COLO829 (cell line): ENCODE results near the gene MLLT3.

Experiments used
- DNase-seq: peaks from one replicate; pipeline ENCODE4 v3.0.0; 2012; ENCODE audit warnings: low spot score

The MLLT3 gene

DNA sequence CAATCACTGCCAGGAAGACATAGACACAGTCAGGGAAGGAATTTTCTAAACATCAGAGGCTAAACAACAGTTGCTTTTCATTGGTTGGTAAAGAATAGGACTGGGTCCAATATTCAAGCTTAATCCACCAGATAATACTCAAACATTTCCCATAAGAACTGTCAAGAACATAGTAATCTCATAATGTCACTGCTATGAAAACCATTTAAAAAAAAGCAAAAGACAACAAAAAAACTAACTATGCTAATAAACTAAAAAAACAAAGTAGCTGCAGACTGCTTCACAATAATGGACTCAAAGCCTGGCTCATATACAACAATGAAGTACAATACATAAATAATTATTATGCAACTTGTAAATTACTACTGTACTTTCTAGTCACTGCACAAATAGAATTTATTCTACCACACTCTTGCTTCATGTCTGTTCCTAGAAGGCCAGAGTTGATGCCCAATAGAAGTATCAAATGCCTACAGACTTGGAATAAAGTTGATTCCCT is 148.7 kb downstream of the MLLT3 start:
- no peak for DNase-seq

DNA sequence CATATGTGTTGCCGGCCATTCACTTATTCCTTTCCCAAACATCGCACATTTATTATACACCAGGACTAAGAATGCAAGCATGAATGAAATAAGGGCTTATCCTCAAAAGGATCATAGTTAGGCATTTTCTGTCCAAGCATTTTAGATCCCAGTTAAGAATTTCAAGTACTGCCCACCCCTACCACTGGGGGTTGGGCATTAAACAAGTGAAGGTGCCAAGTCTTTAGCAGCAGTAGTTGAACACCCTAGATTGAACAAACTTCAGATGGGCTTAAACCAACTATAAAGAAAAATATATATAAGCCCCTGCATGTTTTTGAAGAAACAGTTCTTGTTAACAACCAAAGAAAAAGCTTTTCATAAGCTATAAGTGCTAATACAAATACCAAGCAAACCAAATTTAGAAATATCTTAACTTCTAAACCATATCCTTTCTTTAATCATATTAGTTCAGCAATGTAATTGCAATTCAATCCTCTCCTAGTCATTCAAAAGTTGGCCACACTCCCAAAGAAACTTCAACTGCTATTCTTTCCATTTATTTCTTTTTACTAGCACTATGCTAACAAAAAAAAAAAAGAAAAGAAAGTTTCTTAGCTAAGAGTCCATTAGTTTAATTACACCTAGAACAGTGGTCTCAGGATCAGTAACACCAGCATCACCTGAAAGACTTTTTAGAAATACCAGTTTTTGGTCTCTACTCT is 149.8 kb downstream of the MLLT3 start:
- no peak for DNase-seq

DNA sequence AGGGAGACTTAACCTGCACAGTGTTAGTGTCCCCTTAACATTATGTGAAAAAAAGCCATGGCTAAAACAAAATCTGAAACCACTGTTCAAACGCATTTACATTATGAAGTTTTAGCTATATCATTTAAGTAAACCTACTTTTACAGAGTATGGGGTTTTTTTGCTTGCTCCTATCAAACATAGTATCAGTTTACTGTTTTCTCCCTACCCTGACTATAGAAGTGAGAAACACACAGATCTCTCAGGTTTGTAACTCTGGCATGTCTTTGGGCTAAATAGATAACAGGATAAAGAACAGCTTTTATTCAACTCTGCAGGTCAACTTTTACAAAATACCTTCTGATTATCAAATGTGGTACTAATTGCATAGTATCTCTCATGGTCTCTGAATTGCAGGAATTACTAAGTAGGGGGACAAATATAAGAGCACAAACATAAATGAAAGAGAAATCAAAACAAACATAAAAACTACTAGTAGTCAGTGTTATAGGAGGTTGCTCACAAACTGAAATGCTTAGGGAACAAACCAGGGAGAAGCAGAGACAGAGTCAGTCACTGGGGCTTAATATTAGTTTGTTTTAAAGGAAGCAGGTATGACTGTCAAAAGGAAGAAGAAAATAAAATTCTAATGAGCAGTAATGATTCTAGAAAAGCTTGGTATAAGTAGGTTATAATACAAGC is 155.8 kb downstream of the MLLT3 start:
- DNase-seq: no peak

GRCh38 chr9:20464242-20464641 is 158.1 kb downstream of the MLLT3 start:
- no peak for DNase-seq

DNA sequence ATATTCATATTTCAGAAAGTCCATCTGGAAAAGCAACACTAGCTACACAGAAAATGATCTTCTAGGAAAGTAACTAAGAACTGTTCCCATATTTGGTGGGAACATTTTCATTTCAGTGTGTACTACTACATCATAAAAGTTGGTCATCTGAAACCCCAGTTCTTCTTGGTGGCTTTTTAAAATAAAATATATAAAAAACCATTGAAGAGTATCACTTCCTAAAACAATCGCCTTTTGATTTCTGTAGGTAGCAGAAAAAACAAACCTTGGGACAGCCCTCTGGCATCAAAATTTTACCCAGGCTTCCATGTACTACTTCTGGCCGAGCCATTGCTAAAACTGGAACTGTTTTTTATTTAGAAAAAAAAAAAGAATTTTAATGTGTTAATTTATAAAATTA is 158.5 kb downstream of the MLLT3 start:
- no peak for DNase-seq

DNA sequence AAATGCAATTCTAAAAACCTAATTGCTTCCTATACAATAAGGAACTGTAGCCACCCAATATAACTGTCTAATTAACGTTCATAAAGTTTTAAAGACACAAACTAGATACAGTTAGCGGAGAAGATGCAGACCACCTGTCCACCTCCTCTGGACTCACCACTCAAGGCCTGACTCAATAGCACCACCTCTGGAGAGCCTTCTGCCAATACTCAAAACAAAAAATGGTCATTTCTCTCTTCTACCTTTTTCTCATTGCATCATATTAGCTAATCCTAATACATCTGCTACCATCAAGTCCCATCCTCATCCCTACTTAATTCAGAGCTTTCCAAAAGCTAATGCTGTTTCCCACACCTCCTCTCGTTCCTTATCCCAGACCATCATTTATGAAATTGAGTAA is 159.9 kb downstream of the MLLT3 start:
- no peak for DNase-seq

- DNase-seq: no peak
Measured at GRCh38 chr9:20447291-20447690, 175.0 kb downstream of the MLLT3 start.

DNA sequence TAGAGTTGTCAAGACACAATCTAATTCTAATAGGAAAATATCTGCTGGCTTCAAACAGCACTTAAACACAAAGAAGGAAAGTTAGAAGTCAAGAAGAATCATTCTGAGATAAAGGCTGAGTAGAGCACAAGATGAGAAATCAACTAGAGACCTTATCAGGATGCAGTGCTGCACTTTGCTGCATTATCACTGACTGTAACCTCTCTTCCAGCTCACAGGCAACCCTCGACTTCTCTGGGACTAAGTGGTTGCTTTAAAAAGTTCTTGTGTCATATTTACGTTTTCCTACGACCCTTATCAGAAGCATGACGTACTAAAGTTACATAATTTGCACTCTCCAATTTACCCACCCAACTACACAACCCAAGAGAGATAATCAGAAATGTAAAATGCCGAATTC is 176.1 kb downstream of the MLLT3 start:
- DNase-seq: no peak

GRCh38 chr9:20442461-20443319 is 179.6 kb downstream of the MLLT3 start:
- no peak for DNase-seq

DNA sequence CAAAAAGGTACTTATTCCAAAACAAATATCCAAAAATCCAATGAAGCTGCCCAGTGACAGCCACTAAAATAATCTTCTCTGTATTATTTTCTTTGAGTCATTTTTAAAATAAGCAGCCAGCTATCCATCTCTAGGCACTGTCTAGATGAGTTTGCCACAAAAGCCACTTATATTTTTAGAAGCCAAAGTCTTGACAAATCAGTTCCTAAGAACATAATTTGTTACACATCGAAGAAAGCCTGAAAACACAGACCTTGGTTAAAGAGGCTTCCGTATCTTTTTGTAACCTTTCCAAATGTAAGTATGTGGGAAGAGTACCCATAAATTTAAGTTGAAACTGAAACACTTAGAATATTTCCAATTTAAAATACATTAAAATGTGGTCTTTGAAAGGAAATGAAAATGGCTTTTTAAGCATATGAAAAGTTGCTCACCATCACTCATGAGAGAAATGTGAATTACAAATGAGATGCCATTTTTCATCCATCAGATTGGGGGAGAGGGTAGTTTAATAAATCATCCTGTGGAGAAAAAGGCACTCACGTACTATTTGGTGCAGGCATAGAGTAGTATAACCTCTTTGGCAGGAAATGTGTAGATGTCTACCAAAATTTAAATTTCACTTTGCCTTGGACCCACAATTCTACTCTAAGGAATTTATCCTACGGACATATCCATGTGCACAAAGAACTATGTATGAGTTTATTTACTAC is 180.4 kb downstream of the MLLT3 start:
- DNase-seq: no peak

- no peak for DNase-seq
Measured at GRCh38 chr9:20441166-20441565, 181.1 kb downstream of the MLLT3 start.

GRCh38 chr9:20437476-20437875 is 184.8 kb downstream of the MLLT3 start:
- DNase-seq: no peak

- DNase-seq: no peak
Measured at GRCh38 chr9:20436476-20437195, 185.7 kb downstream of the MLLT3 start.

DNA sequence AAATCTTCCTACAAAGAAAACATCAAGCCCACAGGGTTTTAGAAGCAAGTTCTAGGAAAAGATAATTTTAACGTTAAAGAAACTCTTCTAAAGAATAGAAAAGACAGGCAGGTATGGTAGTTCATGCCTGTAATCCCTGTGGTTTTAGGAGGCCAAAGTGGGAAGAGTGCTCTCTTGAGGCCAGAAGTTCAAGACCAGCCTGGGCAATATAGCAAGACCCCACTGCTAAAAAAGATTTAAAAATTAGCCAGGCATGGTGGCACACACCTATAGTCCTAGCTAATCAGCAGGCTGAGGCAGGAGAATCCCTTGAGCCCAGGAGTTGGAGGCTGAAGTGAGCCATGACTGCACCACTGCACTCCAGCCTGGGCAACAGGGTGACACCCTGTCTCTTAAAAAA is 193.3 kb downstream of the MLLT3 start:
- no peak for DNase-seq

DNA sequence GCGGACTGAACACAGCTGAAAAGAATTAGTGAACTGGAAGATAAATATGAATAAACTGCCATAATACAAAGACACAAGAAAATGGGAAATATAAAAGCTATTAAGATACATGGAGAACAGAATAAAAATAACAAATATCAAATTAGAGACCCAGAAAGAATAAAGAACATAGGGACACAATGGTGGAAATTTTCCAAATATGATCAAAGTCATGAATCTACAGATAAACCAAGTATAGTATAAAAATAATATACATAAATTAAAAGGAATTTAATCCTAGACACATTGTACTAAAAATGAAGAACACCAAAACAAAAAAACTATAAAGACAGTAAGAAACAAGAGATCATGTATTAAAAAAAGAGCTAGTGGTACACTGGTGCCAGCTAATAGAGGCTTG is 194.9 kb downstream of the MLLT3 start:
- no peak for DNase-seq

DNA sequence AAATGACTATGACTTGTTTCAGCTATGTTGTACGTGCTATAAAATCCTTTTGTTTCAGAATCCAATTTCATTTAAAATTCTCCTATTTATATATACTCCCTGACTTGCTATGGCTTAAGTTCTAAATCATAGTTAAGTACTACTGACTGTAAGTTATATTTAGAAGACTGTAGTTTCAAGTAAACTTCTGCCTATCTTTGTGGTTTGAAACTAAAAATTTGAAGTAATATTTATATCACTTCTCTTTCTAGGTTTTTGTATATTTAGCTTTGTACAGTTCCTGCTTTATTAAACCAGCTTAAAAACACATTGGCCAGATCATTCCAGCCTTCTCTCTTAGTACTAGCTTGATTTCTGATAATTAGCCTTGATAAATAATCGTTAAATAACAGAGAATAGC is 196.3 kb downstream of the MLLT3 start:
- DNase-seq: no peak

DNA sequence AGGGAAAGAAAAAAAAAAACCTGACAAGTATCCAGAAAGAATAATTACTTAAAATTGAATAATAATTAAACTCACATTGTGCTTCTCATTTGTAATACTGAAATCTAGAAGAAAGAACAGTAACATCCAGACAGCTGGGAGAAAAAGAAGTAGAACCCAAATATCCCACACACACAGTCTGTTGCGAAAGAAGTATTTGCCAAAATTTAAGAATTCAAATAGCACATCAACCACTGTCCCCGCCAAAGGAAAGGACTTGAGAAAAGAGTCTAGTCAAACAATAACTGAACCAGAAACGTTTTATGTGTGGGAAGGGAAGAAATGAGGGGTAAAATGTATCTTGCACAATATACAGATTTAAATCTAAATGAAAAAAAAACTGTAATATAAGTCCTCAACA is 202.8 kb downstream of the MLLT3 start:
- no peak for DNase-seq

GRCh38 chr9:20418485-20418884 is 203.8 kb downstream of the MLLT3 start:
- no peak for DNase-seq

- DNase-seq: no peak
Measured at GRCh38 chr9:20417373-20418080, 204.8 kb downstream of the MLLT3 start.

DNA sequence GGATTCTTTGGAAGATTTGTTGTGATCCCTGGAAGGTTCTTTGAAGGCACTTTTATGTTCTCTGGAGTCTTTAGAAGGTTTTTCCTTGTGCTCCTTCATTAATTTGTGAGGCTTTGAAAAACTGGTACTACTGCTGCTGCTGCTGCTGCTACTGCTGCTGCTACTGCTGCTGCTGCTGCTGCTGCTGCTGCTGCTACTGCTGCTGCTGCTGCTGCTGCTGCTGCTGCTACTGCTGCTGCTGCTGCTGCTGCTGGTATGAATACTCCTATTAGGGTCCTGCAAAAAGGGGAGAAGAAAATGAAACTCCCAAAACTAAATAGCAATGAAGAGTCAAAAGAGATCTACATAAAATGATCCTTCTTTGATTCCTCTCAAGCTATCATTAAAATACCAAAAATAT is 208.1 kb downstream of the MLLT3 start:
- no peak for DNase-seq
